ENCODE measurements around the gene PABPC1L.

- TF ChIP-seq ZNF140 (tag by site-specific recombination; IDR thresholded peaks at IDR 0.05) (no peak), SCRT1 (tag by site-specific recombination; IDR thresholded peaks at IDR 0.05; ENCODE audit: borderline replicate concordance) (no peak), CTCF (tag by site-specific recombination; IDR thresholded peaks at IDR 0.05) (no peak), MEIS1 (CRISPR knock-in tag; IDR thresholded peaks at IDR 0.05; ENCODE audit: borderline replicate concordance) (no peak), ZNF146 (tag by site-specific recombination; IDR thresholded peaks at IDR 0.05) (no peak), ZNF311 (tag by site-specific recombination; IDR thresholded peaks at IDR 0.05; ENCODE audit: borderline replicate concordance) (no peak), ZNF571 (tag by site-specific recombination; IDR thresholded peaks at IDR 0.05) (no peak), YY2 (tag by site-specific recombination; IDR thresholded peaks at IDR 0.05) (no peak)
Observed at GRCh38 chr20:44928595-44928994, 18.7 kb downstream of the PABPC1L start.
